CD4-positive, alpha-beta memory T cell (primary cell): ENCODE data around the gene VEZT. TPM values are rescaled to one million over a fixed set of nuclear protein-coding genes. Genes with fewer than 3 reads are reported as not detected.
"Not testable (repeated sequence)": the region's sequence is repeated elsewhere in the genome, so short reads cannot be mapped to it uniquely, and the experiment has no call there.

Experiments used
- CTCF ChIA-PET: fragments of 350-600 bp; sonication (Branson Sonifier 250); formaldehyde crosslinking; loops from one replicate; lab custom pipeline; 2021; ENCODE audit warnings: inconsistent platforms; ENCODE audit not compliant: partially characterized antibody; lab: Charles Lee
- POLR2A ChIA-PET: fragments of 350-600 bp; sonication (Branson Sonifier 250); formaldehyde crosslinking; loops from one replicate; lab custom pipeline; 2021; ENCODE audit not compliant: partially characterized antibody; lab: Charles Lee
- DNase-seq, 5 donors: peaks; one replicate each; pipeline versions ENCODE4 v3.0.0 to v3.0.0-alpha.2; 2020 to 2022; ENCODE audit warnings: mixed read lengths in 1 of 5
- H3K27ac ChIP-seq: one replicate; pipeline ENCODE4 v1.7.0; 2013; ENCODE audit warnings: low read depth, low read length
- H3K27me3 ChIP-seq: 2 replicates; pipeline ENCODE4 v1.7.0; 2013; ENCODE audit warnings: mild to moderate bottlenecking, low read length, moderate library complexity; ENCODE audit not compliant: insufficient read depth
- H3K36me3 ChIP-seq: 2 replicates; pipeline ENCODE4 v1.7.0; 2013; ENCODE audit warnings: mild to moderate bottlenecking, low read length, moderate library complexity; ENCODE audit not compliant: insufficient read depth
- H3K4me1 ChIP-seq: 2 replicates; pipeline ENCODE4 v1.7.0; 2013; ENCODE audit warnings: mild to moderate bottlenecking, low read length, moderate library complexity; ENCODE audit not compliant: insufficient read depth
- H3K4me3 ChIP-seq, 2 donors: one replicate each; pipeline ENCODE4 v1.7.0; 2013; ENCODE audit warnings: low read length in 2 of 2, mild to moderate bottlenecking in 1 of 2
- H3K9me3 ChIP-seq, 2 donors: one replicate each; pipeline ENCODE4 v1.7.0; 2013; ENCODE audit warnings: low read length in 2 of 2, control low read depth in 1 of 2; ENCODE audit not compliant: control insufficient read depth in 1 of 2
- H3K27ac Mint-ChIP-seq, 7 donors: one replicate each; pipeline ENCODE4 v1.8.0; 2020 to 2021; ENCODE audit warnings: mixed read lengths in 7 of 7, mild to moderate bottlenecking in 6 of 7, inconsistent platforms in 3 of 7, moderate library complexity in 3 of 7
- H3K27me3 Mint-ChIP-seq, 2 donors: one replicate each; pipeline ENCODE4 v1.8.0; 2020 to 2021; ENCODE audit warnings: mixed read lengths in 2 of 2
- H3K36me3 Mint-ChIP-seq, 2 donors: one replicate each; pipeline ENCODE4 v1.8.0; 2020 to 2021; ENCODE audit warnings: mixed read lengths in 2 of 2, inconsistent platforms in 1 of 2, mild to moderate bottlenecking in 1 of 2
- H3K4me1 Mint-ChIP-seq, 4 donors: one replicate each; pipeline ENCODE4 v1.8.0; 2020 to 2021; ENCODE audit warnings: mixed read lengths in 4 of 4, mild to moderate bottlenecking in 1 of 4
- H3K4me3 Mint-ChIP-seq, 8 donors: one replicate each; pipeline ENCODE4 v1.8.0; 2020 to 2021; ENCODE audit warnings: mixed read lengths in 8 of 8, mild to moderate bottlenecking in 7 of 8, moderate library complexity in 6 of 8, inconsistent platforms in 3 of 8
- H3K9me3 Mint-ChIP-seq, 8 donors: one replicate each; pipeline ENCODE4 v1.8.0; 2020 to 2021; ENCODE audit warnings: mixed read lengths in 8 of 8, mild to moderate bottlenecking in 5 of 8, inconsistent platforms in 3 of 8, moderate library complexity in 1 of 8
- intact Hi-C: fragments of 100-400 bp; cut with micrococcal nuclease; formaldehyde crosslinking; loops from one replicate; pipeline ENCODE4 v1.15.1; 2023
- polyA plus RNA-seq, 2 donors: library from polyadenylated mRNA; unstranded; fragments of 300-500 nt; fragmentation: Illumina TruSeq; gene quantifications; one replicate each; pipeline ENCODE4 v1.2.3, GENCODE V29; 2021
- total RNA-seq, 2 experiments: library from RNA; stranded (reverse); gene quantifications; one replicate each; pipeline ENCODE4 v1.2.3, GENCODE V29; 2021

The VEZT gene
- total and polyA plus RNA-seq, 4 experiments from 2014 or later = 22.3 to 49.4 (median 34.9) TPM

- peaks cover 4% of the 10 kb centered on the region in 2 donors for H3K27me3 Mint-ChIP-seq
- Histone ChIP-seq H3K9me3 (no peaks in the 10 kb centered on the region), H3K27ac (no peak overlapping the region), H3K27me3 (no peaks in the 10 kb centered on the region), H3K4me3 (no peak overlapping the region), H3K4me1 (no peaks in the 10 kb centered on the region), H3K36me3 (no peaks in the 10 kb centered on the region)
- no peak for DNase-seq
- H3K36me3 Mint-ChIP-seq = no peaks in the 10 kb centered on the region
- no peak overlapping the region for H3K4me3 Mint-ChIP-seq
- no peaks in the 10 kb centered on the region for H3K9me3 Mint-ChIP-seq
- CTCF ChIA-PET = no interaction called here
- no peak overlapping the region for H3K27ac Mint-ChIP-seq
- intact Hi-C loops = no loop called here
- POLR2A ChIA-PET = no interaction called here
- peaks cover 0 to 2% (median 0%) of the 10 kb centered on the region in 4 donors for H3K4me1 Mint-ChIP-seq
Observed at GRCh38 chr12:95191060-95191696, 26.4 kb upstream of the VEZT start.

DNA sequence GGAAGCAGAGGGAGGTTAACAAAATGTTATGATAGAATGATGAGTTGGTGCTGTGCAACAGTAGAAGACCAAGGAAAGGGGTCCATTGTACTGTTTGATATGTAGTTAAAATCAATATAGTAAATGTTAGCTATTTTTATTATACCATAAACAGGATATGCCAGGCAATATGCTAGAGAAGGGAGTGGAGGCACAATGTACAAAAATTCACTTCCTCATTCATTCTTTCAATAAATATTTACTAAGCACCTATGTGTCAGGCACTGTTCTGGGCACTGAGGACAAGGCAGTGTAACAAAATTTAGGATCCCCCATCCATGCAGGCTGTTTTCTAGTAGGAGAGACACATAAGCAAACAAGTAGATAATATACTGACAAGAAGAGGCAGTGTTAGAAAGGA is 25.3 kb upstream of the VEZT start:
- CTCF ChIA-PET = no interaction called here
- Mint-ChIP-seq H3K27ac (no peak overlapping the region), H3K27me3 (peaks cover 4% of the 10 kb centered on the region in 2 donors), H3K36me3 (no peaks in the 10 kb centered on the region), H3K4me3 (no peak overlapping the region), H3K4me1 (peaks cover 0 to 2% (median 0%) of the 10 kb centered on the region in 4 donors), H3K9me3 (no peaks in the 10 kb centered on the region)
- no peaks in the 10 kb centered on the region for H3K36me3 ChIP-seq
- H3K27ac ChIP-seq = no peak overlapping the region
- H3K4me1 ChIP-seq = no peaks in the 10 kb centered on the region
- POLR2A ChIA-PET = no interaction called here
- no peak for DNase-seq
- H3K9me3 ChIP-seq = no peaks in the 10 kb centered on the region
- no peaks in the 10 kb centered on the region for H3K27me3 ChIP-seq
- no peak overlapping the region for H3K4me3 ChIP-seq
- intact Hi-C loops = no loop called here

DNA sequence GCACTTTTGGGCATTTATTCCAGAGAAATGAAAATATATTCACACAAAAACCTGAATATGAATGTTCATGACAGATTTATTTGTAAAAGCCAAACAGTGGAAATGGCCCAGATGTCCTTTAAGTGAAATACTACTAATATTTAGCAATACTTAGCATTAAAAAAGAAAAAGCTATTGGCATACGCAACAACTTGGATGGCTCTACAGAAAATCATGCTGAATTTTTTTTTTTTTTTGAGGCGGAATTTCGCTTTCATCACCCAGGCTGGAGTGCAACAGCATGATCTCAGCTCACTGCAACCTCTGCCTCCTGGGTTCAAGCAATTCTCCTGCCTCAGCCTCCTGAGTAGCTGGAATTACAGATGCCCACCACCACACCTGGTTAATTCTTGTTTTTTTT is 24.5 kb upstream of the VEZT start:
- no peak for DNase-seq
- Mint-ChIP-seq H3K9me3 (no peaks in the 10 kb centered on the region), H3K36me3 (no peaks in the 10 kb centered on the region), H3K27me3 (peaks cover 4% of the 10 kb centered on the region in 2 donors), H3K4me3 (no peak overlapping the region), H3K4me1 (peaks cover 0 to 2% (median 0%) of the 10 kb centered on the region in 4 donors), H3K27ac (no peak overlapping the region)
- no peaks in the 10 kb centered on the region for H3K36me3 ChIP-seq
- H3K27me3 ChIP-seq = no peaks in the 10 kb centered on the region
- no peaks in the 10 kb centered on the region for H3K9me3 ChIP-seq
- ChIA-PET POLR2A (no interaction called here), CTCF (no interaction called here)
- no peaks in the 10 kb centered on the region for H3K4me1 ChIP-seq
- intact Hi-C loops = no loop called here
- no peak overlapping the region for H3K4me3 ChIP-seq
- H3K27ac ChIP-seq = no peak overlapping the region

- Histone ChIP-seq H3K4me3 (no peak overlapping the region), H3K27ac (no peak overlapping the region), H3K9me3 (no peaks in the 10 kb centered on the region), H3K4me1 (no peaks in the 10 kb centered on the region), H3K36me3 (no peaks in the 10 kb centered on the region), H3K27me3 (no peaks in the 10 kb centered on the region)
- Mint-ChIP-seq H3K4me3 (no peak overlapping the region), H3K27ac (no peak overlapping the region), H3K27me3 (peaks cover 4 to 6% of the 10 kb centered on the region in 2 donors), H3K36me3 (no peaks in the 10 kb centered on the region), H3K4me1 (peaks cover 0 to 2% (median 0%) of the 10 kb centered on the region in 4 donors), H3K9me3 (no peaks in the 10 kb centered on the region)
- CTCF ChIA-PET = no interaction called here
- POLR2A ChIA-PET = no interaction called here
- DNase-seq = no peak
- intact Hi-C loops = no loop called here
Observed at GRCh38 chr12:95195122-95195521, 22.5 kb upstream of the VEZT start.

DNA sequence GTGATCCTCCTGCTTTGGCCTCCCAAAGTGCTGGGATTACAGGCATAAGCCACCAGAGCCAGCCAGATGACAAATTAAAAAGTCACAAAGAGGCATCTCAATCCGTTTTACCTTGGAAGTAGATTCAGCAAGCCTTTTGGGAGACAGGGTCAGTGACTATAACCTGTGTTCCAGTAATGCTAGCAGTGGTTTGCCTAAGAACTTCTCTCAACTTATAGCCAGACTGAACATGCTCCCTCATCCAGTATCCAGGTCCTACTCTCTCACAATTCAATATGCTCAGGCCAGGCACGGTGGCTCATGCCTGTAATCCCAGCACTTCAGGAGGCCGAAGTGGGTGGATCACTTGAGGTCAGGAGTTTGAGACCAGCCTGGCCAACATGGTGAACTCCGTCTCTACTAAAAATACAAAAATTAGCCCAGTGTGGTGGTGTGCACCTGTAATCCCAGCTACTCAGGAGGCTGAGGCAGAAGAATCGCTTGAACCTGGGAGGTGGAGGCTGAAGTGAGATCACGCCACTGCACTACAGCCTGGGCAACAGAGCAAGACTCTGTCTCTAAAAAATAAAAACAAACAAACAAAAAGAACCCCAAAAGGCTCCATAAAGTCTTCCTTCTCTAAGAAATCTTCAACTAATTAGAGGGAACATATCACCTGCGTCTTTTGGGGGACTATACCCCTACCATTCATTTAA is 20.6 kb upstream of the VEZT start:
- H3K36me3 ChIP-seq, DNase-seq, POLR2A ChIA-PET, H3K4me1 Mint-ChIP-seq, H3K9me3 ChIP-seq, H3K4me3 Mint-ChIP-seq, intact Hi-C loops, H3K9me3 Mint-ChIP-seq, H3K27me3 ChIP-seq, H3K4me1 ChIP-seq, H3K36me3 Mint-ChIP-seq, H3K27ac ChIP-seq, H3K27ac Mint-ChIP-seq, H3K27me3 Mint-ChIP-seq, H3K4me3 ChIP-seq: not testable (repeated sequence)
- CTCF ChIA-PET = interaction anchor here (0.6 kb wide), 1 partner anchor 19 kb away, joined by 3 read pairs; no protein-coding TSS in a partner anchor

DNA sequence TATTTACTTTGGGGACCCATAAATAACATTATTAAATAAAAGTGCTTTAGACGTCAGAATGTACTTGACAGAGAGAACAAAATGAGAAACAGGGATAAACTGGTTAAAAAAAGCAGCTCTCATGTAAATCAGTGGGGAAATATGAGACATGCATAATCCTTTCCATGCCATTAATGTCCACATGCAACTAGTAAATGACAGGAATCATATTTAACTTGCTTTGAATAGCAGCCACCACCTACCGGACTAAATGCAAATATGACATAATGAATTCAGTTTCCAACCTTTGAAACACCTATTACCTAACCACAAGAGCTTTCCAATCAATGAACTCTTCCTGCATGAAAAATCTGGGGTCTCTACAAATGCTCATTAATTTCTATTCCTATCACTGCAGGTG is 20.0 kb upstream of the VEZT start:
- intact Hi-C loops = no loop called here
- H3K36me3 ChIP-seq = no peaks in the 10 kb centered on the region
- ChIA-PET POLR2A (no interaction called here), CTCF (interaction anchor here (0.6 kb wide), 1 partner anchor 19 kb away, joined by 3 read pairs; no protein-coding TSS in a partner anchor)
- H3K4me1 Mint-ChIP-seq = no peaks in the 10 kb centered on the region
- H3K9me3 Mint-ChIP-seq = no peaks in the 10 kb centered on the region
- no peaks in the 10 kb centered on the region for H3K4me1 ChIP-seq
- H3K27me3 Mint-ChIP-seq = peaks cover under 1 to 2% of the 10 kb centered on the region in 2 donors
- H3K36me3 Mint-ChIP-seq = no peaks in the 10 kb centered on the region
- no peak overlapping the region for H3K4me3 Mint-ChIP-seq
- H3K9me3 ChIP-seq = no peaks in the 10 kb centered on the region
- H3K27ac Mint-ChIP-seq = no peak overlapping the region
- no peaks in the 10 kb centered on the region for H3K27me3 ChIP-seq
- DNase-seq = no peak
- H3K4me3 ChIP-seq = no peak overlapping the region
- no peak overlapping the region for H3K27ac ChIP-seq

DNA sequence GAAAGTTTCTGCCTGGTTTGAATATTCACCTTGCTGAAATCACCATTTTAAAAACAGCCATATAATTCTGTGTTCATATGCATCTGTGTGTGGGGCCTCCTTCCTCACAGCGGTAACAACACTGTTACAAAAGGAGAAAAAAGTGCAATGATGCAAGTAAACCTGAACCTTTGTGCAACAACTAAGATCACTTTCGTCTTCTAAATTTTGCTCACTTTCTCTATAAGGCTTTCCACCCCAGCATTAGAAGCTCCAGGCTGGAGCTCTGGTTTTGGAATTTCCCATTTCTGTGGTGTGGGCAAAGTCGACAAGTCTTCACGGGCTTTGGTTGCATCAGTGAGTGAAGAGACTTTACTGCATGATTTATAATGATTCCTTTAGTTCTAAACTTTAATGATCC is 18.7 kb upstream of the VEZT start:
- no peaks in the 10 kb centered on the region for H3K36me3 Mint-ChIP-seq
- CTCF ChIA-PET = interaction anchor here (0.8 to 1.3 kb wide), 2 partner anchors 19 to 94 kb away, joined by 3 read pairs; partner anchors contain the start of genes FGD6 and VEZT

More for the DNA sequence above, 18.7 kb upstream of the VEZT start:
- H3K27me3 ChIP-seq = no peaks in the 10 kb centered on the region
- no peaks in the 10 kb centered on the region for H3K4me1 ChIP-seq
- no peaks in the 10 kb centered on the region for H3K9me3 Mint-ChIP-seq
- H3K27ac ChIP-seq = no peak overlapping the region
- no peak overlapping the region for H3K4me3 ChIP-seq
- intact Hi-C loops = no loop called here
- no peak overlapping the region for H3K4me3 Mint-ChIP-seq
- POLR2A ChIA-PET = no interaction called here
- H3K4me1 Mint-ChIP-seq = no peaks in the 10 kb centered on the region
- H3K27ac Mint-ChIP-seq = no peak overlapping the region
- H3K27me3 Mint-ChIP-seq = peaks cover 0 to 1% of the 10 kb centered on the region in 2 donors
- no peaks in the 10 kb centered on the region for H3K9me3 ChIP-seq
- no peak for DNase-seq
- H3K36me3 ChIP-seq = no peaks in the 10 kb centered on the region
